ENCODE measurements around the gene HOXD9.

HOXD9 gene

DNA sequence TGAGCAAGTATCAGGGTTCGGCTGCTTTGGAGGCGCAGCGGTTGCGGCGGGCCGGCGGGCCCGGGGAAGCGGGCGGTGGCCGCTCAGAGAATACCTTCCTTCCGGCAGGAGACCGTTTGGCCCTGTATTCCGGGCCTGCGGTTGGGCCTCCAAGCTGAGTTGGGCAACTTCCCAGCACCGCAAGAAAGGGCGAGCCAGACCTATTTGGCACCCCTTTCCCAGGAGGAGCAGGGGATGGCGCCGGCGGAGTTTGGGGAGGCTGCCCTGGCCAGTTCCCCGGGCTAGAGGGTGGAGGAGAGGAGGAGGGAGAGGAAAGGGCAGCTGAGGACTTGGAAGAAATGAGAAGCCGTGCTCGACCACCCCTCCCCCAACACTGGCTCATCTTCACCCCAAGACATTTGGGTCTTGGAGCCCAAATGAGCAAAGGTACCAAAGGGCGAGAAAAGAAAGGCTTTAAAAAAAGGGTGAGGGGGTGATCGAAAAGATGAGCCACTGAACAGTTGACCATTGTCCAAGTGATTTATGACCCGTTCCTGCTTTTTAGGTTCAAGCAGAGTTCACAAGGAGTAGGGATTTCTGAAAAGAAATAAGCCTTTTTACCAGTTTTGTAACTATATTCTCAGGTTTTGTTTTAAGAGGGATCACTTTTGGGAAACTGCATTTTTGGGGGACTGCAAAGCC lies 43.0 kb downstream of the HOXD9 start:
- FAIRE-seq (no peak), DNase-seq (ENCODE audit: low spot score) (no peak)

DNA sequence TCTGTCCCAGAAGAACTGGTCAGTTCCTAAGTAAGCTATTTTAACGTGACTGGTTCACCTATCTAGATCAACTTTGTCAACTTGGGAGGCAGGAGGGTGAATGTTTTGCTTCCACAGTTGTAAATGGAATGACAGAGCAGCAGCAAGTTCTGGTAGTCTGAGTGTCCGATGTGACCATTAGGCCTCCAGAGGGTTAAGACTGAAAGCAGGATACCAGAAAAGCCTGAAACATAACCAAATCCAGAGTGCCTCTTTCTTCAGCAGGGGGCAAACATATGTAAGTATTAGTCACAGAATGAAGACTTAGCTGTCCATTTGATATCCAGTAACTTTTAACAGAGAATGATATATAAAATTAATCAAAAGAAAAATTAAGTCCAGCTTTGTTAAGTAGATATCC lies 43.8 kb downstream of the HOXD9 start:
- DNase-seq (ENCODE audit: low spot score) (no peak), FAIRE-seq (no peak)

DNA sequence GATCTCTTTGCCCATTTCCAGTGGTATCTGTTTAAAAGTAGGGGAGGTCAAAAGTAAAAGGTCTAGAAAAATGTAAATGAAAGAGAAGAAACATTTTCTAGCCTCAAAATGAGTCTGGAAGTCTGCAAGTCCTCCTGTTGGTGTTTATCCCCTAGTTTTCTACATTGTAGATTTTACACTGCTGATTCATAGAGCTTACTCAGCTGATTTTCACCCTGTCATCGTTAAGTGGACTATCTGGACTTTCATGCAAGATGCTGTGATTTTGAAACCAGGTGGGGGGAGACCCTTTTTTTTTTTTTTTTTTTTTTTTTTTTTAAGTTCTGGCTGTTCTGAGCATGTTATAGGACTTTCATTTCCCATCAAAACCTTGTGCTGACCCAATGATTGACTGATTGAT lies 44.9 kb downstream of the HOXD9 start:
- DNase-seq (ENCODE audit: low spot score) = no peak
- no peak for FAIRE-seq

DNA sequence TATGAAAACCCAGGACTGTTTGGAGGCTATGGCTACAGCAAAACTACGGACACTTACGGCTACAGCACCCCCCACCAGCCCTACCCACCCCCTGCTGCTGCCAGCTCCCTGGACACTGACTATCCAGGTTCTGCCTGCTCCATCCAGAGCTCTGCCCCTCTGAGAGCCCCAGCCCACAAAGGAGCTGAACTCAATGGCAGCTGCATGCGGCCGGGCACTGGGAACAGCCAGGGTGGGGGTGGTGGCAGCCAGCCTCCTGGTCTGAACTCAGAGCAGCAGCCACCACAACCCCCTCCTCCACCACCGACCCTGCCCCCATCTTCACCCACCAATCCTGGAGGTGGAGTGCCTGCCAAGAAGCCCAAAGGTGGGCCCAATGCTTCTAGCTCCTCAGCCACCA lies 46.7 kb downstream of the HOXD9 start:
- FAIRE-seq (no peak), DNase-seq (ENCODE audit: low spot score) (no peak)

DNA sequence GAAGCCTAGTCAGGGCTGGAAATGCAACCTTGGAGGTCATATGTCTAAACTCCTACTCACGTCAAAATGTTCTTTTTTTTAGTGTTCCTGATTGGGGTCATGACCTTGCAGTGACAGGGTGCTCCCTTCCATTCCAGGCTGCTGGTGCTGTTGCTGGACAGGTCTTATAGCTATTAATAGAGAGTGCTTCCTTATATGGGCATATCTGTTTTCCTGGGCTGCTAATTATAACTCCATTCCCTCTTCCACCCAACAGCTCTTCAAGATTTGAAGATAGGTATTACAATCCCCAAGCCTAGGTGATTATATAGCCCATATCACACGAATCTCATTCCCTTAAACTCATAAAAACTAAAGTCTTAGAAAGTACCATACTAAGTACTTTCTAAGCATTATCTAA lies 47.2 kb downstream of the HOXD9 start:
- DNase-seq (ENCODE audit: low spot score) (no peak), FAIRE-seq (no peak)

DNA sequence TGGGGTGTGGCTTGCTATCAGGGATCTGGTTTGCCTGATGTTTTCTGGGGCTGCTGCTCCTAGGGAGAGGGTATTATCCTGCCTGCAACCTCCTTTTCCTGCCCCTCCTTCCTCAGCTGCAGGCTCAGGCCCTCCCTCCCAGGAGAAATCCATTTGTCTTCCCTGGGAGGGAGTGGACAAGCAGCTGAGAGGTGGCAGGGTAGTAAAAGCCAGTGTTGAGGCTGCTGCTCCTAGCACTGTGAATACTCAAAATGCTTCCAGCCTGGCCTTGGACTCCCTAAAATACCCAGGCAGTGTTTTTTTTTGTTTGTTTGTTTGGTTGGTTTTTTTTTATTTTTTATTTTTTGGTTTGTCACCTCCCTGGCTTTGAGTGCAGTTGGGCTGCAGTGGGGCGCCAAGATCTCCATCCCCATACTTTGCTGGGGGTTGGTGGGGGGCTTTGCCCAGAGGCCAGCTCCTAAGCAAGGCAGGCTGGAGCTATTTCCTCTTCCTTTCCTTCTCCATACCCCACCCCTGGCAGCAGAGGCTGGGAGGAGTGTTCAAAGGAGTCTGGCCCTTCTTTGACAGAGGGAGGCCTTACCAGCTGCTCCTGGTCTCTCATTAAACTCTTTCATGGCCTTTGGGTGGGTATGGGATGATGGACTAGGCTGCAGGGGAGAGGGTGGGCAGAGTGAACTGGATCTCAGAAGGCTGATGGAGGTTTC lies 48.2 kb downstream of the HOXD9 start:
- FAIRE-seq (no peak), DNase-seq (ENCODE audit: low spot score) (no peak)

DNA sequence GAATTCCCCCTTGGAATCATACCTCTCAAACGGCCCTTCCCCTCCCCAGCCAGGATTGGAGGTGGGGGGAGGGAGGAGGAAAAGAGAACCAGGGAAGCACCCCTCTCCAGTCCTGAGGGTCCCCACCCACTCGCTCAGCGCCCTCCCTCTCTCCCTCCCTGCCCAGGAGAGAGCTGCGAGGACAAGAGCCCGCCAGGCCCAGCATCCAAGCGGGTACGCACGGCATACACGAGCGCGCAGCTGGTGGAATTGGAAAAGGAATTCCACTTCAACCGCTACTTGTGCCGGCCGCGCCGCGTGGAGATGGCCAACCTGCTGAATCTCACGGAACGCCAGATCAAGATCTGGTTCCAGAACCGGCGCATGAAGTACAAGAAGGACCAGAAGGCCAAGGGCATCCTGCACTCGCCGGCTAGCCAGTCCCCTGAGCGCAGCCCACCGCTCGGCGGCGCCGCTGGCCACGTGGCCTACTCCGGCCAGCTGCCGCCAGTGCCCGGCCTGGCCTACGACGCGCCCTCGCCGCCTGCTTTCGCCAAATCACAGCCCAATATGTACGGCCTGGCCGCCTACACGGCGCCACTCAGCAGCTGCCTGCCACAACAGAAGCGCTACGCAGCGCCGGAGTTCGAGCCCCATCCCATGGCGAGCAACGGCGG lies 49.0 kb downstream of the HOXD9 start:
- DNase-seq (ENCODE audit: low spot score) = no peak
- FAIRE-seq = no peak

DNA sequence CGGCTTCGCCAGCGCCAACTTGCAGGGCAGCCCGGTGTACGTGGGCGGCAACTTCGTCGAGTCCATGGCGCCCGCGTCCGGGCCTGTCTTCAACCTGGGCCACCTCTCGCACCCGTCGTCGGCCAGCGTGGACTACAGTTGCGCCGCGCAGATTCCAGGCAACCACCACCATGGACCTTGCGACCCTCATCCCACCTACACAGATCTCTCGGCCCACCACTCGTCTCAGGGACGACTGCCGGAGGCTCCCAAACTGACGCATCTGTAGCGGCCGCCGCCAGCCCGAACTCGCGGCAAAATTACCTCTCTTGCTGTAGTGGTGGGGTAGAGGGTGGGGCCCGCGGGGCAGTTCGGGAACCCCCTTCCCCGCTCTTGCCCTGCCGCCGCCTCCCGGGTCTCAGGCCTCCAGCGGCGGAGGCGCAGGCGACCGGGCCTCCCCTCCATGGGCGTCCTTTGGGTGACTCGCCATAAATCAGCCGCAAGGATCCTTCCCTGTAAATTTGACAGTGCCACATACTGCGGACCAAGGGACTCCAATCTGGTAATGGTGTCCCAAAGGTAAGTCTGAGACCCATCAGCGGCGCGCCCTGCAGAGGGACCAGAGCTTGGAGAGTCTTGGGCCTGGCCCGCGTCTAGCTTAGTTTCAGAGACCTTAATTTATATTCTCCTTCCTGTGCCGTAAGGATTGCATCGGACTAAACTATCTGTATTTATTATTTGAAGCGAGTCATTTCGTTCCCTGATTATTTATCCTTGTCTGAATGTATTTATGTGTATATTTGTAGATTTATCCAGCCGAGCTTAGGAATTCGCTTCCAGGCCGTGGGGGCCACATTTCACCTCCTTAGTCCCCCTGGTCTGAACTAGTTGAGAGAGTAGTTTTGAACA lies 49.7 kb downstream of the HOXD9 start:
- no peak for FAIRE-seq
- DNase-seq (ENCODE audit: low spot score) = no peak

DNA sequence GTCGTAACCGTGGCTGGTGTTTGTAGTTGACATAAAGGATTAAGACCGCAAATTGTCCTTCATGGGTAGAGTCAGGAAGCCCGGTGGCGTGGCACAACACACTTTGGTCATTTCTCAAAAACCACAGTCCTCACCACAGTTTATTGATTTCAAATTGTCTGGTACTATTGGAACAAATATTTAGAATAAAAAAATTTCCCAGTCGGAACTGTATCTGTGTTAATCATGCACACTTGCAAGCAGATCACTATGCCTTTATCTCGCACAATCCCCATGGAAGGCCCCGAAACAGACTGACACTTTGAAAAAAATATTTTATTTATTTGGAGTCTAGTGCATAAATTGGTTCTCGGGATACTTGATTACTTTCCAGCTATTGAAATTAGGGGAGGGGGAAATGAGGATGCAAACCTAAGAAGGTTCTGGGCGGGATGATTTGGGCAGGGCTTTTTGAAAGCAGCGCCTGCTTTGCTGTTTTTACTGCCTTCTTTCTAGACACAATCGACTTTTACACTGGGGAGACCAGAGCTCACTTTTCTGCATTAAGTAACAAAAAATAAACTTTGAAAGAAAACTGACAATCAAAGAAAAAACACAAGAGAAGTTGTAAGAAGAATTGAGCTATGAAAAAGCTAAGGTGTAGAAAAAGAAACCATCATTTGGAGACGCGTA lies 50.5 kb downstream of the HOXD9 start:
- no peak for FAIRE-seq
- DNase-seq (ENCODE audit: low spot score) = no peak

DNA sequence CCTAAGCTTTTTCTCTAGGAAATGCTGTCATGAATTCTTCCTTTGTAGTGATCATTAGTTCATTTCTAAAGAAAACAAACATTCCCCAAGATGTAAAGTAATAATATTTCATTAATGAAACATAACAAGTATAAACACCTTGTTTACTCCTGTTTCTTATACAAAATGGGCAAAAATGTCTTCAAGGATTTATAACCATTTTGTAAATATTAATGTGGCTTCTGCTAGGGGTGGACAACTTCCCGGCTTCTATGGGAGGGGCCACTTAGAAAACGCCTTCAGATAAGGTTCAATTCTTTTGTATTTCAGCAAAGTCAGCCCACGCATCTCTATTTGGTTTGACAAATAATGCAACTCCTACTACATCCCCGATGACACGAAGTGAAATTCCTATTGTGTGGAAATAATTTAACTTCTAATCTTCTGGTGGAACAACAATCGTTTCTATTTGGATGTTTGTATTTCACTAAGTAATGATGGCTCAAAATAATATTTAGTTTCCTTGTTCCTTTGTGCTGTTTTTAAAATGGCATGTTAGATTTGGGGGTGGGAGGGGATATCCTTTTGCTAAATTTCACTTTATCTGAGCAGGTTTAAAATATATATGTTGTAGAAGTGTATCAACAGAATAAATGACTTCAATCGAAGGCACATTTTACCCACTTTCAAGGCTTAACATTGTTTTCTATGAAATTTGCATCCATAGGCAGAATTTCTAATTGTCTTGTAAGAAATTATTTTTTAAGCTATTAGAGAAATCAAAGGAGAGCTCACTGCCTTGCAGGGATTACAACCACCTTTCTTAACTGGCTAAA lies 51.3 kb downstream of the HOXD9 start:
- FAIRE-seq (no peak), DNase-seq (ENCODE audit: low spot score) (no peak)

DNA sequence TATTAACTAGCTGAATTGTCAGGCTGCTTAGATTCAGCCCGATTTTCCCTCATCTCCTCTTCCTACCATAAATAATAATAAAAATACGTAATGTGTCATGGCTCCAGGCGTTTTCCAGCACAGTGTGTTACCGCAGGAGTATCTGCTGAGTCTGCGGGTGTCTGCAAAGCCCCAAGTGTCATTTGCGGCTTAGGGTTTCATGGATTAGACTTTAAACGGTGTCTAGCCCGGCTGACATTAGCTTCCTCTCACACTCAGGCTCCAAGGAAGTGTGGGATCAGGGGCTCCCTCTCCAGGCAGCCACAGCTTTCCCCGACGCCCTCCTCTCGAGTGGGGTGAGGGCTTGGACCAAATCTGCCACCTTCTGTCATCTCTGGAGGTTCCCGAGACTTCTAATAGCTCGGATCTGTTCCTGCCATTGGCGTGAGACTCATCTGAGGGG lies 51.9 kb downstream of the HOXD9 start:
- DNase-seq (ENCODE audit: low spot score) (peak; percentile 52), FAIRE-seq (peak; percentile 70)

Measured in RCC 7860 (cell line).